ENCODE measurements around the gene CUTC.
"Not testable (repeated sequence)": the region's sequence is repeated elsewhere in the genome, so short reads cannot be mapped to it uniquely, and the experiment has no call there.

Gene CUTC

DNA sequence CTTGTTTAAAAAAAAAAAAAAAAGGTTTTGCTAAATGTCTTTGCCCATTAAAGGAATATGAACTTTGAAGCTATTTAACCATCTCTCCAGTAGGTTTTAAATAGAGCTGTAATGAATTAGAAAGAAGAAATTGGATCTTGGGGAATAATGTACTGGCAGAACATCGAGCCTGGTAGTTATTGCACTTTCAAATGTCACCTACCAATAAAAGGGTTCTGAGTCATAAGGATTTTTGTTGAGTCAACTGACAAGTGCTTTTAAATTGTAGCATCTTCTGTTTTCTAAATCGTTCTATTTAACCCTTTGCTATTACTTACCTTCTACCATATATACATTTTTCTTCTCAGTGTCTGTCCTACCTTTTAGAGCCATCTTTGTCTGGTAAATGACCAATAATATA is 10.7 kb downstream of the CUTC start:
- no peak for DNase-seq (ENCODE audit: low spot score)

DNA sequence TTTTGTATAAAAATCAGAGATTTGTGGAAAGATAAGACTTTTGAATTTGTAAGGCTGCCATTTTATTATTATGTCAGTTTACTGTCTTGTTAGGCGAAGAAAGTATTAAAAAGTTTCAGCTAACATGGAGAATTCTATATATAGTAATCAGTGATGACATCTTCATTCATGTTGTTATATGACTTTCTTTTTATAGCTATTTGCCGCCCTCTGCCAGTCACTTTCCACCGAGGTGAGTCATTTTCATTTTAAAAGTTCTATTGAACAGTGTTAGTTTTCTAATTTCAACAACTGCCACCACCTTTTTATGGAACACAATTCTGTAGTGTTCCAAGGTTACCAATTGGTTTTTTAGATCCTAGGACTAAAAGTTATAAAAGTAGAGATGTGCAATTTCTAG is 11.8 kb downstream of the CUTC start:
- DNase-seq (ENCODE audit: low spot score), result no peak

- DNase-seq (ENCODE audit: low spot score), result not testable (repeated sequence)
These were observed 14.1 kb downstream of the CUTC start for GRCh38 chr10:99746166-99746565.

DNA sequence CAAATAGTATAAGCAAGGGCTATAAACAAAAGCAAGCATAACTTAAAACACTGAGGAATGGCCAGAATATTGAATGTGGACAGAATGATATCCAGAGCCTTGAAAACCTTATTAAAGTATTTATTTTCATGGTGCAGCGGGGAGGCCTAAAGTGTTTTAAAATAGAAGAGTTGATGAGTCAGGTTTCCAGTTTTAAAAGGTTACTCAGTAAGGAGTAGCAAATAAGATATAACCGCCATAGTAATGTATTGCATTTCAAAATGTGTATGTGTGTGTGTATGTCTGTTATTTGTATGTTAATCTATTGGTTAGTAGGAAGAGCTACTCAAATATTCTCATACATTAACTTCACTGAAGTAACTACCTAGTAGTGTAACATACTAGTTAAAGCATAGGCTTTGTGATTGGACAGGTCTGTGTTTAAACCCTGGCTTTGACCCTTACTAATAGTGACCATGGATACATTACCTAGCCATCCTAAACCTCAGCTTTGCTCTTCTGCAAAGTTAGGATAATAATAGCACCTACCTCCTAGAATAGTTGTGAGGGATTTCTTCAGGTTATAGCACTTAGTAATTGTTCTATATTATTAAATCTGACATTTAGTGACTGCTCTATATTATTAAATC is 16.9 kb downstream of the CUTC start:
- DNase-seq (ENCODE audit: low spot score), result no peak

DNA sequence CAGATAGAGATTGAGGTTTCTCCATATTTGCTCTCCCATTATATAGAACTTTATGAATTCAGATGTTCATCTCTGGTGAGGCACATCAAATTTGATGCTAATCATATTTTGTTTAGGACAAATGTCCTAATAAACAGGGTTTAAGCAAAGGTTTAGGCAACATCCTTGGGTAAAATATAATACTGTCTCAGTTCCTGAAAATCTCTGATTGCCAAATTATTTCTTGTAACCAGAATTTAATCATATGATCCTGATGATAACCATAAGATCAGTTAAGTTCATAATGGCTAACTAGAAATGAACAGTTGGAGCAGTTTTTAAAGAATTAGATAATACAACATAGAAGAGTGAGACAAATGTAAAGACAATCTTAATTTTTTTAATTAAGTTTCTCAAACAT is 18.6 kb downstream of the CUTC start:
- no peak for DNase-seq (ENCODE audit: low spot score)

DNA sequence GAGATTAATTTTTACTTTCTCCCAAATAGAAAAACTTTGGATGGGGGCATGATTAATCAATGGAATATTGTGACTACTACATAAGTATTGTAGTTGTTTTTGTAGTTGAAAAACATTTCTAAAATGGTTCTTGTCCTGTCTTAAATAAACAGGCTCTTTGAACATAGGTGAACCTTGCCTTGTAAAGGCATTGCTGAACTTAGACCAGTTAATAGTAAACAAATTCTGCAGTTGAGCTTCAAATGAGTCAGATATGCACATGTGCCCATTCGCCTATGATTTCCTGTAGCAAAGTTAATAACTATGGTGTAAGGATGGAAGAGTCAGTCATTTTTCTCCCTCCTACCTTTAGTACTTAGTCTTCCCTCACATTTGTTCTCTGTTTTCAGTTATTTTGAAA is 22.6 kb downstream of the CUTC start:
- DNase-seq (ENCODE audit: low spot score), result no peak

DNA sequence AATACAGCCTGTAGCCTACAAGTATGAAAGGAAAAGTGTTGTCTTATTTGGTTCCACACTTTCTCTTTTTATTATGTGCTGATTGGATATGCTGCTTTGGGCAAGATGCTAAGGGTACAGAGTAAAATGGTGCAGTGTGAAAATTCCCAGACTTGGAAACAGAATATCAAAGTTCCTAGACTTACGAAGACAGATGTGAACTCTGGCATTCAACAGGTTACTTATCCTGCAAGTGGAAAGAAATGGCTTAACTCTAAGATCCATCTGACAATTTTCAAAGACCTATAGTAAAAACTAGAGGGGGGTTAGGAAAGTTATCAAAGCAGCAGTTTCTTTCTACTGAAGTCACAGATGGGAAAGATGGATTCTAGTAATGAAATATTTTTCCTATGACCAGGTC is 24.1 kb downstream of the CUTC start:
- no peak for DNase-seq (ENCODE audit: low spot score)

- no peak for DNase-seq (ENCODE audit: low spot score)
These were observed 26.3 kb downstream of the CUTC start for GRCh38 chr10:99758211-99758891.

DNA sequence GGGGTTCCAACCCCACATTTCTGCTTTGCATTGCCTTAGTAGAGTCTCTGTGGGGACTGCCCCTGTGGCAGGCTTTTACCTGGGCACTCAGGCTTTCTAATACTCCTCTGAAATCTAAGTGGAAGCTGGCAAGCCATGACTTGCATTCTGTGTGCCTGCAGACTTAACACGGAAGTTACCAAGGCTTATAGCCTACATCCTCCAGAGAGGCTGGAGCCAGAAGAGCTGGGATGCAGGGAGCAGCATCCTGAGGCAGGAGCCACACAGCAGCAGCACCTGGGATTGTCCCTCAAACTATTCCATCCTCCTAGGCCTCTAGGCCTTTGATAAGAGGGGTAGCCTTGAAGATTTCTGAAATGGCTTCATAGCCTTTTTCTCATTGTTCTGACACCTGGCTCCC is 28.3 kb downstream of the CUTC start:
- DNase-seq (ENCODE audit: low spot score), result no peak

DNA sequence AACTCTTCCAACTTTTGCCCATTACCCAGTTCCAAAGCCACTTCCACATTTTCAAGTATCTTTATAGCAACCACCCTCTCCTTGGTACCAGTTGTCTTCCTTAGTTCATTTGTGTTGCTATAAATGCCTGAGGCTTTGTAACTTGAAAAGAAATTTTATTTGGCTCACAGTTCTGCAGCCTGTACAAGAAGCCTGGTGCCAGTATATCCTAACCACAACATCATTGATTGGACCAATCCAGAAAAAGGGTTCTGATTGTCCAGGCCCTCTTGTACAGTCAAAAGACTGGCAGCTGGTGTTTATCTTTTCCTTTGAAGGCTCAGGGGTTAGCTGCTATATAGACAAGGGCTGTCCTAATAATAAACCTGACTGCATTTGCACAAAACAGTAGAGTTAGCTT is 29.3 kb downstream of the CUTC start:
- no peak for DNase-seq (ENCODE audit: low spot score)

DNA sequence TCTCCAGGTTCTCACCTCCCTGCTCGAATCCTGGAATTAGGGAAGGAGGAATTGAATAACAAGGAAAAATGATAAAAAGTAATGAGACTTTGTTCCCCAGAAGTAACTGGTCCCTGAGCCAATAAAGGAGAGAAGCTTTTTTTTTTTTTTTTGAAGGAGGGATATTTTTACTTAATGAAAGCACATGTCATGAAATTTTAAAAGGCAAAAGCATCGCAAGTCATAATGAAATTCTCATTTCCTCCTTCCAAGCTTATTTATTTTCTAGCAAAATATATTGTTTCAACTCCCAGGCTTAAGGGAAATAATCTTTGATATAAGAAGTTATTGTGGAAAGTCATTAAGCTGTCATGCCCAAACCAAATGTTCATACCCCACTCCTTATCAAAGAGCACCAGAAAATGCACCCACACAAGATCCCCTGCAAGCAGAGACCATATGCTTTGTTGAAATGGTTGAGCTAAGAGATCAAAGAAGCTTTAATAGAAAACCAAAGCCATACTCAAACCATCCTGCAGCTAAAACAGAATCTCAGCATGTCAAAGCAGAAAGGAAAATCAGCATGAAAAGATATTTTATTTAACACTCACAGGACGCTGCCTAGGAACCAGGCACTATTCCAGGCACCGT is 33.8 kb downstream of the CUTC start:
- DNase-seq (ENCODE audit: low spot score), result no peak

DNA sequence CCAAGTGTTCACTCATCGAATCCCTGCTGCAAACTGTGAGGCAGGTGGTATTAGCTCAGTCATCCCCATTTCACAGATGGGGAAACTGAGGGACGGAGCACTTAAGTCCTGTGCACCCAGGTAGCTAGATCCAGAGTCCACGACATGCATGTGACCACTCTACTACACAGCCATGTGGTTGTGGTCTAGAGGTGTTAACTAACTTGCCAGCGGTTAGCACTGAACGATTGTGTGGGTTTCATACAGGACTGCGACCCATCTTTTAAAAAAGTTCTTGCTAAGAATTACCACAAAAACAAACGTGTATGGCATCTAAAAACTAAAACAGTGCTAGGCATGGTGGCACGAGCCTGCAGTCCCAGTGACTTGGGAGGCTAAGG is 34.3 kb downstream of the CUTC start:
- DNase-seq (ENCODE audit: low spot score), result no peak

- DNase-seq (ENCODE audit: low spot score), result no peak
These were observed 35.9 kb downstream of the CUTC start for GRCh38 chr10:99767901-99768300.

DNA sequence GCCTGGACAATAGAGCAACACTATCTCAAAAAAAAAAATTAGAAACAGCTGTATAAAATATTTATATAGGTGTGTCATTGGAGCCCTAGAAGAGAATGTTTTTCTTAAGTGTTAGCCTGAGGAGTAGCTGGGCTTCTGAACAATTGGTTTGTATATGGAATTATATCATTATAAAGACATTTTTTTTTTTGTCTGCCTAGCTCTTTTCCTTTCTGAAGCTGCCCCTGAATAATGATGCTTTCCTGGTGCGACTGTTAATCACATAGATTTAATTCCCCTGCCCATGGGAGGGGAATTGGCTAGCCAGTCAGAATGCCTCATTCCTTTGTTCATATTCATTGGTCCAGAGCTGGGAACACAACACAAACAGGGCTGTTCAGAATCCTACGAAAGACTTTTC is 36.5 kb downstream of the CUTC start:
- no peak for DNase-seq (ENCODE audit: low spot score)

DNA sequence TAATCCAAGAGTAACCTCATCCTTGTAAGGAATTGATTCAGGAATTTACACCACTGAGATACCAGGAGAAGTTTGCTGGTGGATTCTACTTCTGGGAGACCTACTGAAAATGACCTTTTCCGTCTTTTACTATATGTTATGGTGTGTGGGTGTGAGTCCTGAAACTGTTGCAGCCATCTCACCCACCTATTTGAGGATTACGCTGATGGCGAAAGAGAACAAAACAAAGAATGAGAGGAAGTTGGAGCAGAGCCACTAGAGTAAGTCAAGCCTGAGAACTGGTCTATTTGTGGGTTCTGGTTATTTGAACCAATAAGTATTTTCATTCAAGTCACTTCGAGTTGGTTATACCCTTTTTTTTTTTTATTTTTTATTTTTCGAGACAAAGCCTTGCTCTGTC is 37.7 kb downstream of the CUTC start:
- no peak for DNase-seq (ENCODE audit: low spot score)

- DNase-seq (ENCODE audit: low spot score), result no peak
These were observed 38.5 kb downstream of the CUTC start for GRCh38 chr10:99770408-99771045.

GRCh38 chr10:99775850-99776249 is 43.8 kb downstream of the CUTC start:
- peak; percentile 92 for DNase-seq (ENCODE audit: low spot score)

GRCh38 chr10:99777918-99778714 is 46.1 kb downstream of the CUTC start:
- peak; percentile 4 for DNase-seq (ENCODE audit: low spot score)

DNA sequence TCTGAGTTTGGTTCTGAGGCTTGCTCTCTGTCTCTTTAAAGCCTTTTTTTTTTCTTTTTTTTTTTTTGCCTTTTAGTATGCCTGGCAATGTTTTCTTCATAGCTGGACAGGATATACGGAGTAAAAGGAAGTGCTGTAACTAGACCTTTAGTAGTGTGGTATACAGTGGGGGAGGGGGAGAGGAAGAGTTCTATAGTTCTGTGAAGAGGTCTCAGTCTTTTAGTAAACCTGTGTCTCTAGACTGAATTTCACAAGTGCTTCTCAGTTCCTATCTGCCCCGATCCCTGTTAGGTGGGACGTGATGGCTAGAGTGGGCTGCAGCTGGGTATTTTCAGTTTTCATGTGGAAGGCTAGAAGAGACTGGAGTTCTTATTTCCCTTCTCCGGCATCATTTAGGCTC is 47.3 kb downstream of the CUTC start:
- DNase-seq (ENCODE audit: low spot score), result peak; percentile 87

- DNase-seq (ENCODE audit: low spot score), result peak; percentile 36
These were observed 49.8 kb downstream of the CUTC start for GRCh38 chr10:99781734-99782429.

- DNase-seq (ENCODE audit: low spot score), result no peak
These were observed 50.6 kb downstream of the CUTC start, which contains the start of gene ABCC2 for GRCh38 chr10:99782447-99783286. ABCC2 (plus strand) TSS chr10:99782640; CDS start chr10:99782845, 205 bp downstream.
